ENCODE results near the gene CSRP1. TPM values are rescaled to one million over a fixed set of nuclear protein-coding genes. Genes with fewer than 3 reads are reported as not detected.
"Not testable (repeated sequence)": the region's sequence is repeated elsewhere in the genome, so short reads cannot be mapped to it uniquely, and the experiment has no call there.

The CSRP1 gene
- polyA plus RNA-seq, 1 donor from 2014 or later, result 53.4 TPM

GRCh38 chr1:201486187-201486586 lies 20.7 kb downstream of the CSRP1 start:
- H3K27ac Mint-ChIP-seq, result no peak overlapping the region

GRCh38 chr1:201485184-201485774 lies 21.6 kb downstream of the CSRP1 start:
- H3K9me3 Mint-ChIP-seq, result no peaks in the 10 kb centered on the region
- H3K27me3 Mint-ChIP-seq, result peaks cover 1% of the 10 kb centered on the region
- H3K36me3 Mint-ChIP-seq, result peaks cover 8% of the 10 kb centered on the region
- no peak overlapping the region for H3K27ac Mint-ChIP-seq
- peaks cover 12 to 18% (median 15%) of the 10 kb centered on the region in 3 donors for H3K4me1 Mint-ChIP-seq
- H3K4me3 Mint-ChIP-seq, result no peak overlapping the region

More at GRCh38 chr1:201486187-201486586, 20.7 kb downstream of the CSRP1 start:
- peaks cover 12% of the 10 kb centered on the region for H3K36me3 Mint-ChIP-seq
- no peak overlapping the region for H3K4me3 Mint-ChIP-seq
- H3K27me3 Mint-ChIP-seq, result peaks cover under 1% of the 10 kb centered on the region
- peaks cover 9 to 14% (median 13%) of the 10 kb centered on the region in 3 donors for H3K4me1 Mint-ChIP-seq
- H3K9me3 Mint-ChIP-seq, result no peaks in the 10 kb centered on the region

DNA sequence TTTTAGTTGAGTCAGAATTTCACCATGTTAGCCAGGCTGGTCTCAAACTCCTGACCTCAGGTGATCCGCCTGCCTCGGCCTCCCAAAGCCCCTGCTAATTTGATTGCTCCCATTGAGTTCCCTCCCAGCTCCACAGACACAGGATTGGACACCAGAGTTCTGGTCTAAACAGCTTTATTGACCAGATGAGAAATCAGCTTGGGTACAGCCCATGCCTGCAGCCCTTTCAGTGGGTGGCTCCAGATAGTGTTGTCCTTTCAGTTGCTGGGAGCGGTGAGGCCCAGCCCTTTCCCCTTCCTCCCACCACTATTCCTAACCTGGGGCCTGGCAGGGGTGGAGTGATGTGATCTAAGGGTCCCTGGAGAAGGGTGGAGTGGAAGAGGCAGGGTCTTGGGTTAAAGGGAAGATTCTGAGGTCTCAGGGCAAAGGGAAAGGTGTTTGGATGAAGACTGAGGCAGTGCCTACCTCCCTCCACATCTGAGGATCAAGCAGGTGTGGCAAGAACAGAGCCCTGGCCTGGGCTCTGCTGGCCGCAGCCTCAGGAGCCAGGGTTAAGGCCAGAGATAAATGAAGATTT lies 23.5 kb downstream of the CSRP1 start:
- Mint-ChIP-seq H3K36me3 (peaks cover 5% of the 10 kb centered on the region), H3K27me3 (peaks cover 1% of the 10 kb centered on the region), H3K4me1 (peaks cover 12 to 15% (median 13%) of the 10 kb centered on the region in 3 donors), H3K4me3 (peak overlapping the region in 1 of 4 donors; percentile 14), H3K9me3 (no peaks in the 10 kb centered on the region), H3K27ac (no peak overlapping the region)

DNA sequence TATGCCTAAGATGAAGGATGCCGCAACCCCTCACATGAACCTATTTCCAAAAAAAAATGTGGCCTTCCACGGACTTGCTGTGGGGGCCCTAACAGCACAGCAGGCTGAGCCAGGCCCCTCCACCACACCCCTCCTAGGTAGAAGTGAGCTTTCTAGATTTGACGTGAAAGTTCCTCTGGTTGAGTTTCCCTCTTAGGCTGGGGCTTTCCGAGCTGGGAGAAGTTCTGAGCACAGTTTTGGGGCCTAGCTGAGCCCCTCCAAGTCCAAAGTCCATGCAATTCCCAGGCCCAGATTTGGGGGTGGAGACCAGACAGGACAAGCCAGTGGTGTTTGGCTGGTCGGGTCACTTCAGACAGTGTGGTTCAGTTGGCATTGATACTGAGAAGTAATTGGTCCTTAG lies 24.2 kb downstream of the CSRP1 start:
- peaks cover 12 to 15% (median 12%) of the 10 kb centered on the region in 3 donors for H3K4me1 Mint-ChIP-seq
- H3K36me3 Mint-ChIP-seq, result peaks cover 3% of the 10 kb centered on the region
- H3K9me3 Mint-ChIP-seq, result no peaks in the 10 kb centered on the region
- peaks cover 1% of the 10 kb centered on the region for H3K27me3 Mint-ChIP-seq
- H3K27ac Mint-ChIP-seq, result peak overlapping the region; percentile 62 to 68 (median 64)
- peak overlapping the region; percentile 74 to 92 (median 86) for H3K4me3 Mint-ChIP-seq

GRCh38 chr1:201481761-201482493 lies 25.0 kb downstream of the CSRP1 start:
- H3K27ac Mint-ChIP-seq, result peak overlapping the region in 2 of 3 donors; percentile 62 to 97
- H3K9me3 Mint-ChIP-seq, result no peaks in the 10 kb centered on the region
- H3K27me3 Mint-ChIP-seq, result peaks cover 1% of the 10 kb centered on the region
- peaks cover 2% of the 10 kb centered on the region for H3K36me3 Mint-ChIP-seq
- peaks cover 12 to 15% (median 12%) of the 10 kb centered on the region in 3 donors for H3K4me1 Mint-ChIP-seq
- H3K4me3 Mint-ChIP-seq, result peak overlapping the region; percentile 84 to 95 (median 90)

GRCh38 chr1:201481004-201481380 lies 25.9 kb downstream of the CSRP1 start:
- H3K9me3 Mint-ChIP-seq, result no peaks in the 10 kb centered on the region
- H3K27ac Mint-ChIP-seq, result peak overlapping the region in 1 of 3 donors; percentile 97
- peak overlapping the region; percentile 84 to 95 (median 90) for H3K4me3 Mint-ChIP-seq
- peaks cover 12 to 16% (median 15%) of the 10 kb centered on the region in 3 donors for H3K4me1 Mint-ChIP-seq
- no peaks in the 10 kb centered on the region for H3K36me3 Mint-ChIP-seq
- H3K27me3 Mint-ChIP-seq, result peaks cover 3% of the 10 kb centered on the region

DNA sequence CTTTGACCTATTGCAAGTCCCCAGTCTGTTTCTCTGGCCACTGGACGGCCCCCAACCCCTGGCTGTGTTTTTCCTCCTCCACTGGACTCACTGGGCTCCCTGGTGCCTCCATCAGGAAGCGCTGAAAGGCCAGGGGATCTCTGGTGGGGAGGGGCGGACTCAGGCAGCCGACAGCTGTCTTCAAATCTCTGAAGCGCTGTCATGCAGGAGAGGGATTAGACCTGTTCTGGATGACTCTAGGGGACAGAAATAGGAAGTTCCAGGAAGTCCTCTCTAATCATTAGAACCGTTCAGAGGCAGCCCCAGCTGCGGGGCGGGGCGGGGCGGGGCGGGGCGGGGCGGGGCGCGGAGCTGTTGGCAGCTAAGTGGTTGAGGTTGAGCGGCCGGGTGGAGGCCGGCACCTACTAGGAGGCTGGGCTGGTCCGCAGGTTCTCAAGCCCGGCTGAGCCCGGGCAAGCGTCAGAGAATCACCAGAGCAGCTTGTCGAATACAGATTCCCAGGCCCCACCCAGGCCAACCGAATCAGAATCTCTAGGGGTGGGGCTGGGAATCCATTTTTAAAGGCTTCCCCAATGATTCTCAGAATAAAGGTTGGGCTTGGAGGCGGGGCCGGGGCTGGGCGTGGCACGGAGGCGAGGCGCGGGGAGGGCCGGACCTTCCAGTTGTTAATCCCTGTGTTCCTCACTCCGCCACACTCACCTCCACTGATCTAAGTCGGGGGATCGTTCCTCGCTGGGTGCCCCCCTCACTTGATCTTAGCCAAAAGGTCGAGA lies 26.5 kb downstream of the CSRP1 start:
- Mint-ChIP-seq H3K36me3 (no peaks in the 10 kb centered on the region), H3K27ac (peak overlapping the region in 1 of 3 donors; percentile 74), H3K4me1 (peaks cover 12 to 16% (median 15%) of the 10 kb centered on the region in 3 donors), H3K4me3 (peak overlapping the region; percentile 84 to 95 (median 90)), H3K27me3 (peaks cover 3% of the 10 kb centered on the region), H3K9me3 (no peaks in the 10 kb centered on the region)

GRCh38 chr1:201479201-201479730 lies 27.7 kb downstream of the CSRP1 start:
- H3K27ac Mint-ChIP-seq, result no peak overlapping the region
- H3K4me3 Mint-ChIP-seq, result peak overlapping the region in 2 of 4 donors; percentile 19 to 84
- H3K9me3 Mint-ChIP-seq, result no peaks in the 10 kb centered on the region
- H3K27me3 Mint-ChIP-seq, result peaks cover 3% of the 10 kb centered on the region
- H3K36me3 Mint-ChIP-seq, result no peaks in the 10 kb centered on the region
- peaks cover 12 to 16% (median 15%) of the 10 kb centered on the region in 3 donors for H3K4me1 Mint-ChIP-seq

DNA sequence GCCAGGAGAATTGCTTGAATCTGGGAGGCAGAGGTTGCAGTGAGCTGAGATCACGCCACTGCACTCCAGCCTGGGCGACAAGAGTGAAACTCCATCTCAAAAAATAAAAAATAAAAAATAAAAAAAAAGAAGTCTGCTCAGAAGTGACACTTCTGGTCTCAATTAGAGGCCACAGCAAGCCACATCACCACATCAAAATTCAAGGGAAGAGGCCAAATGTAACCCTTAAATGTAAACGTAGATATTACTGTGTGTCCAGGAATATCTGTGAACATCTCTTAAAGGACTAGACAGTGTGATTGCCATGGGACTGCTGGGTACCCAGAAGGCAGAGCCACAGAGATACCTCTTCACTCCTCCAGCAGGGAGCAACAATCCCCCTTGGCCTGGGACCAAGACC lies 28.3 kb downstream of the CSRP1 start:
- H3K27ac Mint-ChIP-seq, H3K36me3 Mint-ChIP-seq, H3K4me3 Mint-ChIP-seq, H3K27me3 Mint-ChIP-seq, H3K9me3 Mint-ChIP-seq: not testable (repeated sequence)
- H3K4me1 Mint-ChIP-seq, result peaks cover 12 to 16% (median 15%) of the 10 kb centered on the region in 3 donors

GRCh38 chr1:201476670-201477344 lies 30.1 kb downstream of the CSRP1 start:
- H3K4me3 Mint-ChIP-seq, result no peak overlapping the region
- peaks cover 13% of the 10 kb centered on the region for H3K27me3 Mint-ChIP-seq
- H3K36me3 Mint-ChIP-seq, result no peaks in the 10 kb centered on the region
- no peaks in the 10 kb centered on the region for H3K9me3 Mint-ChIP-seq
- H3K27ac Mint-ChIP-seq, result no peak overlapping the region
- H3K4me1 Mint-ChIP-seq, result peaks cover 6 to 8% (median 8%) of the 10 kb centered on the region in 3 donors

DNA sequence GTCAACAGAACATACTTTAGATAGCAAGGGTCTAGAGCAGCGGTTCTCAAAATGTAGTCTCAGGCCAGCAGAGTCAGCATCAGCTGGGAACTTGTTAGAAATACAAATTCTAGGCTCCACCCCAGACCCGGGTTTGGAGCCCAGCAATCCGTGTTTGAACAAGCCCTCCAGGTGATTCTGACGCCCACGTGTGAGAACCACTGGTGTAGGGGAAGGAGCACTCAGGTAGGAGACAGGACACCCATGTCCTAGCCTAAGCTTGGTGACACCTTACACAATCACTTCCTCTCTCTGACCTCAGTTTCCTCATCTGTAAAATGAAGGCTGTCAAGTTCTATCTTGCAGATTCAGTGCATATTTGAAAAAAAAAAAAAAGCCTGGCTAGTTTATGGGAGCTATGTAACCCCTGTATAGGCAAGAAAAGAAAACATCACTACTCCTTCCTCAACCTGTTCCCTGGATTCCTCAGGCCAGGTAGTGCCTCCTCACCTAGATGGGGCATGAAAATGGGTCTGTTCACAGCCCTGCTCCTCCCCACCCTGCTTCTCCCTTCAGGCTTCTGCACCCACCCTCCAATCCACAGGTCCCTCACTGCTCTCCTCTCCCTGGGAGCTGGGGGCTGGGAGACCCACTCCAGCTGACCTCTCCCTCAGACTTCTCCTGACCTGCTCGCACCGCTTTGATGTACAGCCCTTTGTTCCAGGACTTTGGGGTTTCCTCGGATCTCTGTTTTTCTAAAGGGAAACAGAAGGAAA lies 30.8 kb downstream of the CSRP1 start:
- no peaks in the 10 kb centered on the region for H3K9me3 Mint-ChIP-seq
- H3K27me3 Mint-ChIP-seq, result peaks cover 18% of the 10 kb centered on the region
- H3K4me1 Mint-ChIP-seq, result peaks cover 5 to 8% (median 6%) of the 10 kb centered on the region in 3 donors
- H3K36me3 Mint-ChIP-seq, result no peaks in the 10 kb centered on the region
- no peak overlapping the region for H3K27ac Mint-ChIP-seq
- no peak overlapping the region for H3K4me3 Mint-ChIP-seq

DNA sequence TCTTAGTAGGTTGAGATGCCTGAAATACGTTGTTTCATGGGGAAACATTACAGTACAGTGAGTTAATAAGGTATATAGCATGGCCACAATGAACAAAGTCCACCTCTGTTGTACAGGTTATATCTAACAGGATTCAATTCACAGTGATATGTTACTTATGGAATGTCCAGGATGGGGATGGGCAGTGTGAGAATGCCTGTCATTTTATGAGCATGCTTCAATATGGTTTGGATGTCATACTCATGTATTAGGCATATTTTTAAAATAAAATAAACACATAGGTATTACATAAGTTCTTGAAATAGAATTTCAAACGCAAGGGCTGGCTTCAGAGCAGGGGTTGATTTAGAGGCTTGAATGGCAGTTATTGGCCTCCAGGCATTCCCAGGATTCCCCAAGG lies 31.8 kb downstream of the CSRP1 start:
- Mint-ChIP-seq H3K27ac (no peak overlapping the region), H3K27me3 (peaks cover 25% of the 10 kb centered on the region), H3K4me1 (peaks cover 2 to 7% (median 4%) of the 10 kb centered on the region in 3 donors), H3K9me3 (no peaks in the 10 kb centered on the region), H3K4me3 (no peak overlapping the region), H3K36me3 (no peaks in the 10 kb centered on the region)

GRCh38 chr1:201473296-201473695 lies 33.6 kb downstream of the CSRP1 start:
- Mint-ChIP-seq H3K27me3 (peaks cover 34% of the 10 kb centered on the region), H3K9me3 (no peaks in the 10 kb centered on the region), H3K4me3 (no peak overlapping the region), H3K4me1 (peaks cover 4 to 8% (median 6%) of the 10 kb centered on the region in 3 donors), H3K36me3 (no peaks in the 10 kb centered on the region), H3K27ac (no peak overlapping the region)

DNA sequence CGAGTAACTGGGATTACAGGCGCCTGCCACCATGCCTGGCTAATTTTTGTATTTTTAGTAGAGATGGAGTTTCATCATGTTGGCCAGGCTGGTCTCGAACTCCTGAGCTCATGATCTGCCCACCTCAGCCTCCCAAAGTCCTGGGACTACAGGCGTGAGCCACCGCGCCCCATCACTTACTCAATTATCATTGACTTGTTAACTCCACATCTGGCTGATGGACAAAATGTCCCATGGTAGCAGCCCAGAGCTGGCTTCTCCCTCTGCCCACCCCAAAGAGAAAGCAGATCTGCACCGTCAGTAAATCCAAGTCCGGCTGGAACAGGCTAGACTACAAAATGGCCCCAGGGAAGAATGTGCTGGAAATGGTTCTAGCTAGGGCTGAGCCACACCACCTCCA lies 34.6 kb downstream of the CSRP1 start:
- not testable (repeated sequence) for H3K27ac Mint-ChIP-seq, H3K4me1 Mint-ChIP-seq, H3K4me3 Mint-ChIP-seq, H3K9me3 Mint-ChIP-seq, H3K36me3 Mint-ChIP-seq
- peaks cover 40% of the 10 kb centered on the region for H3K27me3 Mint-ChIP-seq

All from IgD-negative memory B cell (primary cell).